Liver (tissue), 9 donors: ENCODE measurements around the gene HSD17B1. TPM values are rescaled to one million over a fixed set of nuclear protein-coding genes. Genes with fewer than 3 reads are reported as not detected.
A peak's percentile ranks its signal among the peaks of the same experiment; 100 is the strongest.

ENCODE experiments used
- DNase-seq: peaks from one replicate; pipeline ENCODE4 v3.0.0-alpha.2; 2017; ENCODE audit warnings: low spot score
- H3K27ac ChIP-seq, 2 donors: one replicate each; pipeline ENCODE4 v1.7.0; 2013; ENCODE audit warnings: inconsistent platforms in 2 of 2, low read length in 2 of 2, control low read depth in 1 of 2, low read depth in 1 of 2, mild to moderate bottlenecking in 1 of 2
- H3K27me3 ChIP-seq, 4 donors: one replicate each; pipeline versions ENCODE4 v1.6.1 to v1.7.0; 2013; ENCODE audit warnings: low read length in 3 of 4, inconsistent platforms in 1 of 4, mild to moderate bottlenecking in 1 of 4, moderate library complexity in 1 of 4; ENCODE audit not compliant: control insufficient read depth in 4 of 4, insufficient read depth in 4 of 4
- H3K36me3 ChIP-seq, 4 donors: one replicate each; pipeline versions ENCODE4 v1.6.1 to v1.7.0; 2013; ENCODE audit warnings: low read length in 3 of 4, mild to moderate bottlenecking in 3 of 4, low read depth in 1 of 4, moderate library complexity in 1 of 4; ENCODE audit not compliant: control insufficient read depth in 4 of 4, insufficient read depth in 3 of 4
- H3K4me1 ChIP-seq, 4 donors: one replicate each; pipeline versions ENCODE4 v1.6.1 to v1.7.0; 2013; ENCODE audit warnings: low read length in 3 of 4, mild to moderate bottlenecking in 3 of 4, moderate library complexity in 1 of 4; ENCODE audit not compliant: control insufficient read depth in 4 of 4, insufficient read depth in 4 of 4
- H3K4me3 ChIP-seq, 3 donors: one replicate each; pipeline versions ENCODE4 v1.6.1 to v1.7.0; 2013; ENCODE audit warnings: low read length in 3 of 3, control low read depth in 1 of 3, low read depth in 1 of 3, mild to moderate bottlenecking in 1 of 3
- H3K9ac ChIP-seq, 2 donors: one replicate each; pipeline ENCODE4 v1.7.0; 2013; ENCODE audit warnings: low read length in 2 of 2, mild to moderate bottlenecking in 2 of 2, moderate library complexity in 2 of 2, control low read depth in 1 of 2, low read depth in 1 of 2
- H3K9me3 ChIP-seq, 4 donors: one replicate each; pipeline versions ENCODE4 v1.6.1 to v1.7.0; 2013; ENCODE audit warnings: low read length in 3 of 4; ENCODE audit not compliant: control insufficient read depth in 4 of 4
- ATF3 ChIP-seq: IDR thresholded peaks from 2 replicates; pipeline ENCODE4 v1.6.1; 2016; ENCODE audit warnings: antibody characterized with exemption
- CTCF ChIP-seq: fragments of 150-350 bp; IDR thresholded peaks from 2 replicates; pipeline ENCODE4 v1.5.1; 2017; ENCODE audit warnings: improper control_type of control experiment, low read depth, low read length; ENCODE audit not compliant: missing input control
- EGR1 ChIP-seq, 2 donors: IDR thresholded peaks; 2 replicates each; pipeline ENCODE4 v1.6.1; 2016 to 2018; ENCODE audit warnings: antibody characterized with exemption in 2 of 2, low read depth in 2 of 2
- FOXA1 ChIP-seq: IDR thresholded peaks from 2 replicates; pipeline ENCODE4 v1.6.1; 2016; ENCODE audit warnings: antibody characterized with exemption
- FOXA2 ChIP-seq: IDR thresholded peaks from 2 replicates; pipeline ENCODE4 v1.6.1; 2016; ENCODE audit warnings: antibody characterized with exemption
- GABPA ChIP-seq, 2 donors: IDR thresholded peaks in 1 of 2; conservative IDR thresholded peaks in 1 of 2; 2 replicates each; pipeline ENCODE4 v1.6.1; 2016; ENCODE audit warnings: antibody characterized with exemption in 2 of 2, mild to moderate bottlenecking in 1 of 2, moderate library complexity in 1 of 2
- HNF4A ChIP-seq, 2 donors: conservative IDR thresholded peaks; 2 replicates each; pipeline ENCODE4 v1.6.1; 2016; ENCODE audit warnings: antibody characterized with exemption in 2 of 2, mild to moderate bottlenecking in 2 of 2
- HNF4G ChIP-seq: IDR thresholded peaks from 2 replicates; pipeline ENCODE4 v1.6.1; 2016; ENCODE audit warnings: antibody characterized with exemption
- JUND ChIP-seq, 2 donors: IDR thresholded peaks; 2 replicates each; pipeline ENCODE4 v1.6.1; 2016; ENCODE audit warnings: antibody characterized with exemption in 2 of 2
- MAX ChIP-seq: IDR thresholded peaks from 2 replicates; pipeline ENCODE4 v1.6.1; 2016; ENCODE audit warnings: antibody characterized with exemption
- NR2F2 ChIP-seq: IDR thresholded peaks from 2 replicates; pipeline ENCODE4 v1.6.1; 2016; ENCODE audit warnings: antibody characterized with exemption
- RAD21 ChIP-seq, 2 donors: IDR thresholded peaks; 2 replicates each; pipeline ENCODE4 v1.6.1; 2016; ENCODE audit warnings: antibody characterized with exemption in 2 of 2, mild to moderate bottlenecking in 2 of 2
- REST ChIP-seq: IDR thresholded peaks from 2 replicates; pipeline ENCODE4 v1.6.1; 2016; ENCODE audit warnings: antibody characterized with exemption, mild to moderate bottlenecking
- RXRA ChIP-seq, 2 donors: IDR thresholded peaks; 2 replicates each; pipeline ENCODE4 v1.6.1; 2017 to 2018; ENCODE audit warnings: antibody characterized with exemption in 2 of 2, mild to moderate bottlenecking in 1 of 2
- SP1 ChIP-seq: IDR thresholded peaks from 2 replicates; pipeline ENCODE4 v1.6.1; 2018; ENCODE audit warnings: antibody characterized with exemption, mild to moderate bottlenecking
- TAF1 ChIP-seq: conservative IDR thresholded peaks from 2 replicates; pipeline ENCODE4 v1.6.1; 2016; ENCODE audit warnings: antibody characterized with exemption, mild to moderate bottlenecking
- YY1 ChIP-seq: IDR thresholded peaks from 2 replicates; pipeline ENCODE4 v1.6.1; 2016; ENCODE audit warnings: antibody characterized with exemption, mild to moderate bottlenecking
- ZBTB33 ChIP-seq: IDR thresholded peaks from 2 replicates; pipeline ENCODE4 v1.6.1; 2016; ENCODE audit warnings: antibody characterized with exemption
- WGBS: extraction: QIAGEN DNeasy Blood & Tissue Kit; methylation state at CpG from one replicate; pipeline ENCODE4 v1.1.7; 2013; 5-methylcytosine and 5-hydroxymethylcytosine counted together
- polyA plus RNA-seq, 2 donors: library from polyadenylated mRNA; stranded (reverse) in 1 of 2; unstranded in 1 of 2; fragments of 200-250 nt in 1 of 2; fragments of >200 nt in 1 of 2; fragmentation: Nextera tagmentation in 1 of 2; extraction: Ambion mirVana in 1 of 2; gene quantifications; one replicate each; pipeline versions ENCODE4 v1.2.1 to v1.2.3, GENCODE V29; 2013 to 2015
- total RNA-seq, 2 donors: library from RNA; depleted of rRNA; stranded (reverse); fragments of >200 nt; gene quantifications; one replicate each; pipeline ENCODE4 v1.2.3, GENCODE V29; 2014
- donor health status: healthy.
- donor health status: healthy.
- donor health status: healthy.
- donor health status: healthy.
- donor health status: healthy.

The HSD17B1 gene
- total and polyA plus RNA-seq, 4 donors, result 0.67 to 1.8 (median 1.0) TPM

- Histone ChIP-seq H3K9ac (no peak overlapping the region), H3K27ac (peak overlapping the region; percentile 32 to 90), H3K9me3 (no peaks in the 10 kb centered on the region), H3K27me3 (no peaks in the 10 kb centered on the region), H3K4me3 (no peak overlapping the region), H3K36me3 (peaks cover 0 to 3% (median 0%) of the 10 kb centered on the region in 4 donors), H3K4me1 (peaks cover 8 to 51% (median 28%) of the 10 kb centered on the region in 4 donors)
- TF ChIP-seq GABPA (IDR thresholded peaks at IDR 0.05 in 1 of 2, conservative IDR thresholded peaks at IDR 0.05 in 1 of 2) (no peak), HNF4A (conservative IDR thresholded peaks at IDR 0.05) (no peak), REST (no peak), NR2F2 (no peak), FOXA2 (no peak), FOXA1 (no peak), JUND (IDR thresholded peaks at IDR 0.05) (no peak), SP1 (no peak), ZBTB33 (no peak), TAF1 (no peak), YY1 (no peak), EGR1 (IDR thresholded peaks at IDR 0.05; ENCODE audit: low read depth in 2 of 2) (no peak)
- WGBS, result 96% methylated on average over 8 of the region's 8 CpGs
- no peak for DNase-seq
These were observed 29.9 kb upstream of the HSD17B1 start for GRCh38 chr17:42522798-42523278.

- H3K4me1 ChIP-seq, result peaks cover 18 to 48% (median 31%) of the 10 kb centered on the region in 4 donors
- H3K9ac ChIP-seq, result no peak overlapping the region
- H3K27me3 ChIP-seq, result no peaks in the 10 kb centered on the region
- no peak for DNase-seq
- no peak overlapping the region for H3K4me3 ChIP-seq
- peaks cover 0 to 3% (median 0%) of the 10 kb centered on the region in 4 donors for H3K36me3 ChIP-seq
- no peaks in the 10 kb centered on the region for H3K9me3 ChIP-seq
- no peak overlapping the region for H3K27ac ChIP-seq
- TF ChIP-seq CTCF (no peak), REST (no peak), EGR1 (IDR thresholded peaks at IDR 0.05; ENCODE audit: low read depth in 2 of 2) (no peak), MAX (no peak), NR2F2 (no peak), ZBTB33 (no peak), SP1 (no peak), ATF3 (no peak), HNF4G (no peak), HNF4A (conservative IDR thresholded peaks at IDR 0.05) (no peak), GABPA (IDR thresholded peaks at IDR 0.05 in 1 of 2, conservative IDR thresholded peaks at IDR 0.05 in 1 of 2) (no peak), YY1 (no peak), FOXA1 (no peak), RXRA (IDR thresholded peaks at IDR 0.05) (no peak), JUND (IDR thresholded peaks at IDR 0.05) (no peak), RAD21 (IDR thresholded peaks at IDR 0.05) (no peak), TAF1 (no peak), FOXA2 (no peak)
- WGBS, result 86% methylated on average over 2 of the region's 2 CpGs
These were observed 27.5 kb upstream of the HSD17B1 start for GRCh38 chr17:42525221-42525620.
